Measurements from ENCODE around the gene SLC51B. TPM values are rescaled to one million over a fixed set of nuclear protein-coding genes. Genes with fewer than 3 reads are reported as not detected.

SLC51B gene
- total RNA-seq, 3 donors from 2014 or later, result not detected

DNA sequence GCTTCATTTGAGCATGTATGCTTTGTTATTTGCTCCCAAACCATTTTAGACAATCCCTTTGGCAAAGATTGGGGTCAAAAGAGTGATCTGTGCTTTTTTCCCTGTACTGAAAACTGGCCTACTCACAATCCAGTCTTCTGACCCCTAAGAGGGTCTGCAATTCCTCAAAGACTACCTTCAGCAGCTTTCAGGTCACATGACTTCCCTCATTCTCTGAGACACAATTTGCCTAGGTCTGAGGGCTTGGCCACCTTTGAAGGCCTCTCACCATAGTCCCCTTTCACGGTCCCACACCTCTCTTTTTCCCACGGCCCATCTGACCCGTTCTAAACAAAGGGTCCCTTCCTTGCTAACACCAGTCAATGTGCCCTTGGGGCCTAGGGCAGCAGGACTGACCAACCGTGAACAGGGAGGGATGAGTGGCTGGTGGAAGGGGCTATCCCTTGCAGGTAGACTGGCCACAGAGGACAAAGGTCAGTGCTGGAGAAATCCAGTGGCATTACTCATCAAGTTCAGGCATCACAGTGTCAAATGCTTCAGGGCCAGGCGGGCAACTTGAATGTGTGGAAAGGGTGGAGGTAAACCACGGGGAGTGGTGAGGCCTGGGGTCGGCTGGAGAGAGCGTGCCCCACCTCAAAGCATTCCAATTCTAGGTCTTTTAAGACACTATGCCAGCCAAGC lies 11.8 kb downstream of the SLC51B start:
- Histone ChIP-seq H3K9me3 (no peaks in the 10 kb centered on the region), H3K4me1 (no peaks in the 10 kb centered on the region), H3K36me3 (no peaks in the 10 kb centered on the region), H3K4me3 (no peak overlapping the region), H3K27ac (peak overlapping the region in 1 of 2 donors; percentile 39), H3K27me3 (no peaks in the 10 kb centered on the region)
- no peak for DNase-seq (ENCODE audit: low spot score in 2 of 2)
- intact Hi-C loops (cut with DNase I; ENCODE audit: low total_unique reads), result no loop called here
- no peak for TF ChIP-seq POLR2A (IDR thresholded peaks at IDR 0.05)
- TF ChIP-seq, protein P1, sequence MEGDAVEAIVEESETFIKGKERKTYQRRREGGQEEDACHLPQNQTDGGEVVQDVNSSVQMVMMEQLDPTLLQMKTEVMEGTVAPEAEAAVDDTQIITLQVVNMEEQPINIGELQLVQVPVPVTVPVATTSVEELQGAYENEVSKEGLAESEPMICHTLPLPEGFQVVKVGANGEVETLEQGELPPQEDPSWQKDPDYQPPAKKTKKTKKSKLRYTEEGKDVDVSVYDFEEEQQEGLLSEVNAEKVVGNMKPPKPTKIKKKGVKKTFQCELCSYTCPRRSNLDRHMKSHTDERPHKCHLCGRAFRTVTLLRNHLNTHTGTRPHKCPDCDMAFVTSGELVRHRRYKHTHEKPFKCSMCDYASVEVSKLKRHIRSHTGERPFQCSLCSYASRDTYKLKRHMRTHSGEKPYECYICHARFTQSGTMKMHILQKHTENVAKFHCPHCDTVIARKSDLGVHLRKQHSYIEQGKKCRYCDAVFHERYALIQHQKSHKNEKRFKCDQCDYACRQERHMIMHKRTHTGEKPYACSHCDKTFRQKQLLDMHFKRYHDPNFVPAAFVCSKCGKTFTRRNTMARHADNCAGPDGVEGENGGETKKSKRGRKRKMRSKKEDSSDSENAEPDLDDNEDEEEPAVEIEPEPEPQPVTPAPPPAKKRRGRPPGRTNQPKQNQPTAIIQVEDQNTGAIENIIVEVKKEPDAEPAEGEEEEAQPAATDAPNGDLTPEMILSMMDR (IDR thresholded peaks at IDR 0.05), result no peak

DNA sequence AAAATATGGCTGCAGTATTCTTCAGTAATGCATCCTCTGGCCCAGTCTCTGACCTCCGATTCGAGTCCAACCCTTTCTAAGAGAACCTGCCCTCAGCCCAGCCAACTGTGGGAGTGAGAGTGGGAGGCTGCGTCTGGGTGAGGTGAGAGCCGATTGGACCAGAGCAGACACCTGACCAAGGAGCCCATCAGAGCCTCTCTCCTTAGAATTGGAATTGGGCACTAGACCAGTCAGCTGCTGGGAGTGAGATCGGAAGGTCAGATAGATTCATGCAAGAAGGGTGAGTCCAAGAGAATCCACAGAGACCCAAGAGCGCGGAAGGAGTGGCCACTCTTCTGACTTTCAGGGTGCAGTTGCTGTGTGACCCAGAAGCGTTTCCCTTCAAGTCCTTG lies 12.4 kb downstream of the SLC51B start:
- no peak overlapping the region for H3K4me3 ChIP-seq
- peak overlapping the region in 1 of 2 donors; percentile 39 for H3K27ac ChIP-seq
- H3K36me3 ChIP-seq, result no peaks in the 10 kb centered on the region
- no peak for TF ChIP-seq POLR2A (IDR thresholded peaks at IDR 0.05)
- TF ChIP-seq POLR2AphosphoS5 (IDR thresholded peaks at IDR 0.05), result no peak
- TF ChIP-seq, protein P1 (IDR thresholded peaks at IDR 0.05), result no peak
- no peaks in the 10 kb centered on the region for H3K9me3 ChIP-seq
- intact Hi-C loops (cut with DNase I; ENCODE audit: low total_unique reads), result no loop called here
- no peaks in the 10 kb centered on the region for H3K4me1 ChIP-seq
- DNase-seq (ENCODE audit: low spot score in 2 of 2), result no peak
- H3K27me3 ChIP-seq, result no peaks in the 10 kb centered on the region

DNA sequence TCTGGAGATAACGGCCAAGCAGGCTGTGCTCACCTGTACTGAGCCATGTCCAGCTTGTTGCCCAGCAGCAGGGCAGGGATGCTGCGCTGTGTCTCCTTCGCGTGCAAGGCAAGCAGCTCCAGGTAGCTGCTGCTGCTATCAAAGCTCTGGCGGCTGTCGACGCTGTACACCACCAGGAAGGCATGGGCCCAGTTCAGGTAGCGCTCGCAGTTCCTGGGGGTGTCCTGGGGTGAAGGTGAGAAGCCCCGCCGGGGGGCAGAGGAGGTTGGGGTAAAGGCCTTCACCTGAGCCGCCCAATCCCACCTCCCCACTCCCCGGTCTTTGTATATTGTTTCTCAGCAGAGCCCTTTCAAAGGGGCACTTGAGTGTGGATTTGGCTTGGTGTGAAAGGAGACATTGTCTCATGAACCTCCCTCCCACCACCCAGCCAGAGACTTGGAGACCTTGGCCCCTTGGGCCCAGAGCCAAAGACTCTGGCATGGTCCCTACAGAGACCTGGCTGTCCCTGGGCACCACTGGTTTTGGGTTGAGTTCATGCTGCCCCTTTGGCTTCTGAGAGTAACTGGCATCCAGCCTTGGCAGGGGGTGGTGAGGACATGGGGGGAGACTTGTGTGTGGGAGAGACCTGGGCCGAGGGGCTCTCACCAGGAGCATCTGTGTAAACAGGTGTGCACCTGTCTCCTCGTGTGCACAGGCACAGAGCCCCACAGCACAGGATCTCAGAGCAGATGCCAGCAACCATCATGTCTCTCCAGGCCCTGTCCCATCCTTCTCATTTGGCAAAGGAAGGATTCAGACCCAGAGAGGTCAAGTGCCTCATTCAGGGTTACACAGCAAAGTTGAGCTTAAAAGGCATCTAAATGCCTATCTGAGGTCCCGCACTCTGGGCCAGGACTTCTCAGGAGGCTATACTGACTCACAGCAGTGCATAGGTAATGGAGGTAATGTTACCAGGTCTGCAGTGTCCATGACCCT lies 13.5 kb downstream of the SLC51B start:
- TF ChIP-seq, protein P1 (IDR thresholded peaks at IDR 0.05), result no peak
- TF ChIP-seq POLR2AphosphoS5 (IDR thresholded peaks at IDR 0.05) (no peak), POLR2A (IDR thresholded peaks at IDR 0.05) (no peak)
- H3K27ac ChIP-seq, result peak overlapping the region in 1 of 2 donors; percentile 41
- no peaks in the 10 kb centered on the region for H3K9me3 ChIP-seq
- no peaks in the 10 kb centered on the region for H3K4me1 ChIP-seq
- intact Hi-C loops (cut with DNase I; ENCODE audit: low total_unique reads), result no loop called here
- H3K4me3 ChIP-seq, result no peak overlapping the region
- DNase-seq (ENCODE audit: low spot score in 2 of 2), result no peak
- H3K27me3 ChIP-seq, result no peaks in the 10 kb centered on the region
- H3K36me3 ChIP-seq, result no peaks in the 10 kb centered on the region

DNA sequence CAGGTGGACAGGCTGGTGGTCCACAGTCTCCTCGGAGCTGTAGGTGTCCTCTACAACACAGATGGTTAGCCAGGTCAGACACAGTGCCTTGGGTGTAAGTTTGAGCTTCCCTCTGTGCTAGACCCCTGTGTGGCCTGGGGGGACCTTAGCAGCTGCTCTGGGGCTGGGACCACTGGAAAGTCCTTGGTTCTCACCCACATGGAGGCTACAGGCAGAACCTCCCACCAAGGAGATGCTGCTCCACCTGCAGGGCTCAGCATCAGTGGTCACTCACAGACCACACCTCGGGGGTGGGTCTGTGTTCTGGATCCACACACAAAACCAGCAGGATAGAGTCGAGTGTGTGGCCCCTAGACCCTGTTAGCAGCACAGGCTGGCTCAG lies 14.2 kb downstream of the SLC51B start:
- Histone ChIP-seq H3K27ac (peak overlapping the region in 1 of 2 donors; percentile 41), H3K4me1 (no peaks in the 10 kb centered on the region), H3K4me3 (no peak overlapping the region), H3K27me3 (no peaks in the 10 kb centered on the region), H3K9me3 (no peaks in the 10 kb centered on the region), H3K36me3 (no peaks in the 10 kb centered on the region)
- DNase-seq (ENCODE audit: low spot score in 2 of 2), result no peak
- TF ChIP-seq, protein P1 (IDR thresholded peaks at IDR 0.05), result no peak
- intact Hi-C loops (cut with DNase I; ENCODE audit: low total_unique reads), result no loop called here
